Rectal smooth muscle tissue (tissue), 1 donor: ENCODE results near the gene CHAD.

Experiments used
- H3K27ac ChIP-seq: one replicate; pipeline ENCODE4 v1.7.0; 2013; ENCODE audit warnings: low read depth, low read length, inconsistent platforms
- H3K27me3 ChIP-seq: one replicate; pipeline ENCODE4 v1.7.0; 2013; ENCODE audit warnings: low read length; ENCODE audit not compliant: control insufficient read depth, insufficient read depth
- H3K36me3 ChIP-seq: one replicate; pipeline ENCODE4 v1.7.0; 2013; ENCODE audit warnings: low read length; ENCODE audit not compliant: control insufficient read depth, insufficient read depth
- H3K4me1 ChIP-seq: one replicate; pipeline ENCODE4 v1.7.0; 2013; ENCODE audit warnings: low read length; ENCODE audit not compliant: control insufficient read depth, insufficient read depth
- H3K4me3 ChIP-seq: one replicate; pipeline ENCODE4 v1.7.0; 2013; ENCODE audit warnings: low read length
- H3K9ac ChIP-seq: one replicate; pipeline ENCODE4 v1.7.0; 2013; ENCODE audit warnings: low read length

Gene CHAD

DNA sequence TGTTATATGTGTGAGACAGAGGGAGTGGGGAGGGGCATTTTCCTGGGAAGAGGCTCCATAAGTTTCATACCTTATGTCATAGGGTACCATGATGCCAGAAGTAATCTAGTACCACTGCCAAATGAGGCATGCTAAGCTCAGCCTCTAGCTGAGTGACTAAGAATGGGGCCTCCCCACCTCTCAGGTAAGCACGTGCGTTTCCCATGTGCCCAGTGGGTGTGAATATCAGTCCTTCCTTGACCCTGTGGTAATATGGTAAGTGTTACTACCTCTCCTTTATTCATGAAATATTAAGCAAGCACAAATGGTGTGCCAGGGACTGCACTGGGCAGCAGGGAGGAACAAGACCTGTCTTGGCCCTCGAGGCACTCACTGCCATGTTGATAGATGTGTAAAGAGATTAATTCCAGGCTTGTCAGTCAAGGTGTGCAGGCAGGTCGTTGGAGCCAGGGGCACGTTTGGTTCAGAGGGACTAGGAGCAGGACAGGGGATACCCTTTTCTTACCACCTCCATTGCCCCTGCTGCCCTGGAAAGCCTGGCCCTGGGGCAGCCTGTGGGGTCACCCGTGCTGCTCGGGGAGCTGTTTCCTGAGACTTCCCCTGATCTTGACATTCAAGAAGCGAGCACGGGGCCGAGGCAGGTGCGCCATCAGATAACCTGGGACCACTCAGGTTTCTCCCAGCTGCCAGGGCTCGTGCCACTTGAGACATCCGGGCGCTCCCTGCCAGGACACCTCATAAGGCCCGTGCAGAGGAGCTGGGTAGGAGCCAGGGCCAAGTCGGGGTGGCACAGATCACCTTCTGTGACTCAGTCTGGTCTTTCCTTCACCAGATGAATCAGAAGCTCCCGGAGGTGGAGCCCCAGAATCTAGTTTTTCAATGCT lies 18.8 kb upstream of the CHAD start:
- peaks cover 14% of the 10 kb centered on the region for H3K36me3 ChIP-seq
- no peak overlapping the region for H3K4me3 ChIP-seq
- no peak overlapping the region for H3K9ac ChIP-seq
- H3K27me3 ChIP-seq, result no peaks in the 10 kb centered on the region
- no peak overlapping the region for H3K27ac ChIP-seq
- peaks cover 2% of the 10 kb centered on the region for H3K4me1 ChIP-seq

DNA sequence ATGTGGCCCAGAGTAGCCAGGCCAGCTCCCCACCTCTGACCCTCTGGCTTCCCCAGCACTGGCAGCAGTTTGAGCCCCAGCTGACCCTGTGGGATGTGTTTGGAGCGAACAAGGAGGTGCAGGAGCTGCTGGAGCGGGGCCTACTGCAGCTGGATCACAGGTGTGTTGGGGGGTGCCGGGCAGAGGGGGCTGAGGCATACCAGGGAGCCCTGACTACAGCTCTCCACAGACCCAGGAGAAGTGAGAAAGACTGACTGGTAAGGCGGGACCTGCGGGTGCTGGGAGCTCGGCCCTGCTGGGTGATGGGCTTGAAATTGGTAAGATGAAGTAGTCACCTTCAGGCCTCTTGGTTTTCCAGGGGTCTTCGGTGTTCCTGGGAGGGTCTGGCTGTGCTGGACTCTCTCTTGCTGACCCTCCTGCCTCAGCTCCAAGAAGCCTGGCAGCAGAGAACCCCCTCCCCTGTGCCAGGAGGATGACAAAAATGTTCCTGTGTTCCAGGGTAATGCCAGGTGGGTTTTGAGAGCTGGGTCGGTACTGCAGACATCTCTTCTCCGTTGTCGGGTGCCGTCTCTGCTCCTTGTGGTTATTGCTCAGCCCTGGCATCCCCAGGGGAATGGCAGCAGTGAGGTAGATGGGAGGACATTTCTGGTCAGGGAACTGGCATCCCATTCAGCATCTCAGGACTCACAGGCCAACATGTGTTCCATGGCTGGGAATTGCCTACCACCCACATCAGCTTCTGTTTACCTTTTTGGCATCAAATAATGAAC lies 15.9 kb upstream of the CHAD start:
- Histone ChIP-seq H3K27me3 (no peaks in the 10 kb centered on the region), H3K36me3 (peaks cover 17% of the 10 kb centered on the region), H3K4me3 (no peak overlapping the region), H3K4me1 (peaks cover 6% of the 10 kb centered on the region), H3K27ac (no peak overlapping the region), H3K9ac (no peak overlapping the region)

DNA sequence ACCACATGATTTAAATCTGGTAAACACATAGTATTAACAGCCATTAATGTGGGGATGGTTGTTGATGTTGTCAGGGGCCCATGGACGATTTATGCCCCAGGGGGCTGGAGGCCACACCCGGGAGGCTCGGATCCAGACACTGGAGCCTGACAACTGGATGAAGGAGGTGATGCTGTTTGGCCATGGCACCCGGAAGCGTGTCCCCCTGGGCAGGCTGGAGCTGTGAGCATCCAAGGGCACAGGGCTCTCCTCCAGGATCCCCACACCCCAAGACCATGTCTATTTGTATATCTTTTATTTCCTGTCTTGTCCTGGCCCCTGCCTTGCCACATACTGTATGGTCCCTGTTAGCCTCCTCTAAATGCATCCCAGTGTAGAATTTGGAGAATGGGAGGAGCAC lies 14.6 kb upstream of the CHAD start:
- Histone ChIP-seq H3K4me1 (peaks cover 6% of the 10 kb centered on the region), H3K27ac (peak overlapping the region; percentile 37)

DNA sequence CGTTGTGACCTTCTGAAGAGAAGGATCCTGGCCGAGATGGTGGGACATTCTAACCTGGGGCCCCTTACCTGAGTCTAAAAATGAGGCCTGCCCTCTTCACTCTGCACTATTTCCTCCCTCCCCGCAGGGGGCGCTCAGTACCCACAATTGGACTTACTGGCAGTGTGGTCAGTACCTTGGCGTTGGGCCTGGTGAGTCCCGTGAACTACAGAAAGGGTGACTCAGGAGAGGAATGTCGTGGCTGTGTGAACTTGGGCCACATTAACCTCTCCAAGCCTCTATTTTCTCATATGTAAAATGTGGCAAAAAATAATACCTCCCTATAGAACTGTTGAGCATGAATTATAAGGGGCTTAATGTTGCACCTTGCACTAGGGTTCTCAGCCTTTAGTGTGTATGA lies 13.8 kb upstream of the CHAD start:
- peaks cover 6% of the 10 kb centered on the region for H3K4me1 ChIP-seq
- no peak overlapping the region for H3K4me3 ChIP-seq
- no peaks in the 10 kb centered on the region for H3K27me3 ChIP-seq
- H3K36me3 ChIP-seq, result peaks cover 17% of the 10 kb centered on the region
- no peak overlapping the region for H3K9ac ChIP-seq
- peak overlapping the region; percentile 70 for H3K27ac ChIP-seq

More for the DNA sequence above, 14.6 kb upstream of the CHAD start:
- peaks cover 17% of the 10 kb centered on the region for H3K36me3 ChIP-seq
- H3K27me3 ChIP-seq, result no peaks in the 10 kb centered on the region
- no peak overlapping the region for H3K4me3 ChIP-seq
- H3K9ac ChIP-seq, result no peak overlapping the region

DNA sequence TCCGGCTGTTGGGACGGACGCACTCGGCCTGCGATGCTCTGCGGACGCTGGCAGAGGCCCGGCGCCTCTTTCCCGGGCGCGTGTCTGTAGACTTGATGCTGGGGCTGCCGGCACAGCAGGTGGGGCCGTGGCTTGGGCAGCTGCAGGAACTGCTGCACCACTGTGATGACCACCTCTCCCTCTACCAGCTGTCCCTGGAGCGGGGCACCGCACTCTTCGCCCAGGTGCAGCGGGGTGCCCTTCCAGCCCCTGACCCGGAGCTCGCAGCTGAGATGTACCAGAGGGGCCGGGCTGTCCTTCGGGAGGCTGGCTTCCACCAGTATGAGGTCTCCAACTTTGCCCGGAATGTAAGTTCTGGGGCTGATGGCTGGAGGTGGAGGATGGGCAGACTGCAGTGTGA lies 13.4 kb upstream of the CHAD start:
- Histone ChIP-seq H3K36me3 (peaks cover 17% of the 10 kb centered on the region), H3K9ac (no peak overlapping the region), H3K4me1 (peaks cover 6% of the 10 kb centered on the region), H3K4me3 (no peak overlapping the region), H3K27me3 (no peaks in the 10 kb centered on the region), H3K27ac (peak overlapping the region; percentile 30)

DNA sequence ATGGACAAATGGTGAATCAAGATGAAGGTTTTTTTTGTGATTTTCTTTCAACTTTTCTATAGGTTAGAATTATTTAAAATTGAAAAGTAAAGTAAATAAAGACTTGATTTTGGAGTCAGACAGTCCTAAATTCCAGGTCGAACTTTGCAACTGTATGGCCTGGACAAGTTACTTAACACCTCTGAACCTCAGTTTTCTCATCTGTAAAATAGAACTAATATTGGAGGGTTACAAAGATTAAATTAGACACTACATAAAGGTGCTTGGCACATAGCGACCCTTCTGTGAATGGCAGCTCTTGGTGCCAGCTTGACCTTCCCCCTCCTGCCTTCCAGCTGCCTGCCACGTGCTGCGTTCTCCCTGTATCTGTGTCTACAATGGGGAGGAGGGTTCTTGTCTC lies 13.0 kb upstream of the CHAD start:
- Histone ChIP-seq H3K9ac (no peak overlapping the region), H3K4me1 (peaks cover 6% of the 10 kb centered on the region), H3K27ac (no peak overlapping the region), H3K4me3 (no peak overlapping the region), H3K36me3 (peaks cover 17% of the 10 kb centered on the region), H3K27me3 (no peaks in the 10 kb centered on the region)

DNA sequence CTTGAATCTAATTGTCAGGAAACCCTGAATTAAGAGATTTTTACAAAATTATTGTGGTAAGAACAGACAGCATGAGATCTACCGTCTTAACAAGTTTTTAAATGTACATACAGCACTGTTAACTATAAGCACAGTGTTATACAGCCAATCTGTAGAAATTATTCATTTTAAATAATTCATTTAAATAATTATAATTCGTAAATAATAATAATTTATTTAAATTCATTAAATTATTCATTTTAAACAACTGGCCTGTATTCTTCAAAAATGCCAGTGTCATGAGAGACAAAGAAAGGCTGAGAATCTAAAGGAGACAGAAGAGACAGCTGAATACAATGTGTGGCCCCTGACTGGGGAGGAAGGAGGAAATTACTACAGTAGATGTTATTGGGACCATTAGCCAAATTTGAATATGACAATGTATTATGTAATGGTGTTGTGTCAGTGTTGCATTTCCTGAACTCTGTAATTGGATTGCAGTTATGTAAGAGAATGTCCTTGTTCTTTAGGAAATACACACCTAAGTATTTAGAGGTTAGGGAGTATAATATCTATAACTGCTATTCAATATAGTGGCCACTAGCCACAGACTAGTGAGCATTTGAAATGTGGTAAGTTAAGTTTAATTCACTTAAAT lies 12.3 kb upstream of the CHAD start:
- Histone ChIP-seq H3K9ac (no peak overlapping the region), H3K36me3 (peaks cover 17% of the 10 kb centered on the region), H3K4me3 (no peak overlapping the region), H3K27ac (no peak overlapping the region), H3K4me1 (peaks cover 6% of the 10 kb centered on the region), H3K27me3 (no peaks in the 10 kb centered on the region)

DNA sequence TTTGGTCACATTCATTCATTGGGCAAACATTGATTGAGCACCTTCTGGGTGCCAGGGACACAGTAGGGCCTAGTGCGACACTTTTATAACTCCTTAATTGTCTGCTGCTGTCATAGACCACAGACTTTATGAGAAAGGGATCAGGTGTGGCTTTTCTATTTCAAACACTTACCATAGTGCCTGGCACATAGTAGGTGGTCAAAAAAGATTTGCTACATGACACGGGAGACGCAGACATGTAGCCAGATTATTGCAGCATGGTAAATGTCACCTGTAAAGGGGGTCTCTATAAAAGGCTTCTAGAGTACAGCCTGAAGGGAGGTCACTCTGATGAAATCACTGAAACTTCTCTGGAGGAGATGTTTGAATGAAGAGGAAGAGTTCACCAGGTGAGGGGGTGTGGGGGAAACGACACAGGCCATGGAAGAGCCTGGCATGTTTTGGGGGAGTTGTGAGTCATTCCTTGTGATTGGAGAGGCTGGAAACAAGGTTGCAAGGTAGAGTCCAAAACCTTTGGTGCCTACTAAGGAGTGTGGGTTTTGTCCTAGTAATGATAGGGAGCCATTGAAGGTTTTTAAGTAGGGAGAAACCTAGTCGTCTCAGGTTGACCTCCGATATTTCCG lies 11.6 kb upstream of the CHAD start:
- H3K27ac ChIP-seq, result no peak overlapping the region
- H3K36me3 ChIP-seq, result peaks cover 13% of the 10 kb centered on the region
- H3K9ac ChIP-seq, result no peak overlapping the region
- no peak overlapping the region for H3K4me3 ChIP-seq
- H3K27me3 ChIP-seq, result no peaks in the 10 kb centered on the region
- peaks cover 6% of the 10 kb centered on the region for H3K4me1 ChIP-seq

DNA sequence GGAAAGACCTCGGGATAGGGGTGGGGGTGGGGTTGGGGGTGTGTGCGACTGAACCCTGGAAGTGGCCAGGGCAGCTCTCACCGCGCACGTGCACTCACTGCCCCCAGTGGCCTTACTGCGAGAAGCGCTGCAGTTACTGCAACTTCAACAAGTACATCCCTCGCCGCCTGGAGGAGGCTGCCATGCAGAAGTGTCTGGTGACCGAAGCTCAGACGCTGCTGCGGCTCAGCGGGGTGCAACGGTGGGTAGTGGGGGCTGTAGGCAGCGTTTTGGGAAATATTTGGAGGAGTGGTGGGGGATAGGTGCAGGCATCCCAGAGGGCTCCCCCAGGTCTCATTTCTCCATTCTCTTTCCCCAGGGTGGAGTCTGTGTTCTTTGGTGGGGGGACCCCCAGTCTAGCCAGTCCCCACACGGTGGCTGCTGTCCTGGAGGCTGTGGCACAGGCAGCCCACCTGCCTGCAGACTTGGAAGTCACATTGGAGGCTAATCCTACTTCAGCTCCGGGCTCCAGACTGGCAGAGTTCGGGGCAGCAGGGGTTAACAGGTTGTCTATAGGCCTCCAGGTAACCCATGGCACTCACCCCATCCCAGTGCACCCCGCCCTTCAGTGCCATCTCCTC lies 11.0 kb upstream of the CHAD start:
- Histone ChIP-seq H3K4me1 (peaks cover 6% of the 10 kb centered on the region), H3K36me3 (peaks cover 13% of the 10 kb centered on the region), H3K4me3 (peak overlapping the region; percentile 91), H3K27ac (peak overlapping the region; percentile 80), H3K27me3 (no peaks in the 10 kb centered on the region), H3K9ac (no peak overlapping the region)

DNA sequence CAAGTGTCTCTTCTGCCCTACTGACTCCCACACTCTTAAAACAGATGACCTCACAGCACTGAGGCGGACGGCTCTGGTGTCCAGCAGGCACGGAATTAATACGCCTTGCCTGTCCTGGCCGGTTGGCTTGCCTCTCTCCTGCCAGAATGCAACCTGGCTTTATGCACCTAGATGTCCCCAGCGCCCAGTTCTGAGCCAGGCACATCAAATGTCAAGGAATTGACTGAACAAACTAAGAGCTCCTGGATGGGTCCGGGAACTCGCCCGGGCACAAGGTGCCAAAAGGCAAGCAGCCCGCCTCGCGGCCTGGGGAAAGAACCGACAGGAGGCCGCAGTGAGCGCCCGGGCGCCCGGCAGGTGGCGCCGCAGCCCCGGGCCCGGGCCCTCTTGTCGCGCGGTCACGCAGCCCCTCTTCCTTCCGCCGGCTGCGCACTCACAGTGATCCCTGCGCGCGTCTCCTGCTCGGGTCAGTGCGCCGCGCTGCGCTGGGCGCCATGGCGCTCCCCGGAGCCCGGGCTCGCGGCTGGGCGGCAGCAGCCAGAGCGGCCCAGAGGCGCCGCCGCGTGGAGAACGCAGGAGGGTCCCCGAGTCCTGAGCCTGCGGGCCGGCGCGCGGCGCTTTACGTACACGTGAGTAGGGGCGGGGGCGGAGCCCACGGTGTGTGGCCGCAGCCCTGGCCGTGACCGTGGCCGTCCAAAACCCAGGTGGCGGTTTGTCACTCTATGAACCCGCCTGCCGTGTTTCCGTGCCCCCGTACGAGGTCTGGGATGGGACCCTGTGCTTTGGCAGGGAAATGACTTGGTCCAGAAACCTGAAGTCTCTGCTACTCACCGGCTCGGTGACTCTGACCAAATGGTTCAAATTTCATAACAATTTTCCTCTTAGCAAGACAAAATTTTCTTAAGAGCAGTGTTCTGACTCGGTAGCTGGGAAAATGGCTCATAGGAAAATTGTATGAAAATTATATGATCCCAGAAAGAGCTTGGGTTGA lies 10.0 kb upstream of the CHAD start, which contains the start of gene RSAD1:
Gene RSAD1, plus strand, starts transcription at position 470 of the 991 bp plus-strand sequence. Its CDS starts 25 bp downstream, at position 495.
- Histone ChIP-seq H3K4me3 (peak within 1 kb of the TSS; percentile 91), H3K27ac (peak within 1 kb of the TSS; percentile 80), H3K4me1 (peaks cover 6% of the 10 kb centered on the region), H3K36me3 (peaks cover 8% of the 10 kb centered on the region), H3K9ac (peak within 1 kb of the TSS; percentile 87), H3K27me3 (no peaks in the 10 kb centered on the region)

DNA sequence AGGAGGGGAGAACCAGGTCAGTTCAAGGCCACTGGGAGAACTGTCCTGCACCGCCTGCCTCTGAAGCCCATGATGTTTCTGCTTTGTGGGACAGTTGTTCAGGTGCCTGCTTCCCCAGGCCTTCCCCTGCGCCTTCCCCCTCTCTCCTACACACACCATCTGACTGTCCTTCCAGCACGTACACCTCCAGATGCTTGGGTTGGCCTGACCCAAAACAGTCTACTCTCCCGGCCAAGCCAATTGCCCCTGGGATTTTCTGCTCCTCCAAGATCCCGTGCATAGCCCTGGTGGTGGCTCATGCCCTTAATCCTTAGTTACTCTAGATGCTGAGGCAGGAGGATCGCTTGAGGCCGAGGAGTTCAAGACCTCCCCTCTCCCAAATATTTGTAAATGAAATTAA lies 9.3 kb upstream of the CHAD start:
- H3K4me3 ChIP-seq, result peak overlapping the region; percentile 91
- peak overlapping the region; percentile 80 for H3K27ac ChIP-seq
- H3K36me3 ChIP-seq, result peaks cover 3% of the 10 kb centered on the region
- peak overlapping the region; percentile 5 for H3K9ac ChIP-seq
- H3K27me3 ChIP-seq, result no peaks in the 10 kb centered on the region
- peaks cover 6% of the 10 kb centered on the region for H3K4me1 ChIP-seq
